ENCODE results near the gene MACROH2A1. TPM values are rescaled to one million over a fixed set of nuclear protein-coding genes. Genes with fewer than 3 reads are reported as not detected.

MACROH2A1 gene
- polyA plus RNA-seq, 2 of the 4 experiments (the other 2 are of a cell fraction) = 158 to 172 TPM

DNA sequence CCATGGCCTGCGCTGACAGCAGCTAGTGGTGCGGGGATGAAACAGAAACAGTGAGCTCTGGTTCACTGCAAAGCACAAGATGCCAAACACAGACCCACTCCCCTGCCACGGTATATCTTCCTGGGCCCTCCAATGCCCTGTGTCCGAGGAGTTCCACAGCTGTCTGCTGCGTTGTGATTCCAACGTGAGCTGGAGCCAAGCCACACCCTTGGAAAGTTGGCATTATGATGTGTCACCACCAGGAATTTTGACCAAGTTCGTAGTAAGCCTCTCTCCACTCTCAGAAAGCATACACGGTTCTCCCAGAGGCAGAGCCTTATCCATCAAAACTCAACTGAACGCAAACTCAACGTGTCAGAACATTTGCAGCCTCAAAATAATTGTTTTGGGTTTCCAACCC lies 55.6 kb downstream of the MACROH2A1 start (continued):
- no peak for TF ChIP-seq HDAC2 (IDR thresholded peaks at IDR 0.05)

DNA sequence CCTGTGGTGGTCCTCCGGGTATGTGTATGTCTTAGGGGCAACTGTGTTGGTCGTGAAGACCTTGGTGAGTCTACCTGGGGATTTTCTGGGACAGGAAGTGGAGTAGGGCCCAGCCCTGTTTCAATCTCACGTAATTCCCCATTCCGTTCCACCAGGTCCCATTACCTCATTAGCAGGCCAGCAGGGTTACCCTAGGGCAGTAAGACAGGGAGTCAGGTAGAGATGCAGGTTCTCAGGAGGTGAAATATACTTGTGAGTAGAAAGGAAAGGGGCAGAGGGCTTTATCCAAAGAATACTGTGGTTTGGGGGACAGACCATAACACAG lies 56.5 kb downstream of the MACROH2A1 start:
- Histone ChIP-seq H3K4me3 (no peak overlapping the region), H3K4me1 (no peaks in the 10 kb centered on the region), H3K4me2 (no peak overlapping the region), H3K9me3 (no peaks in the 10 kb centered on the region), H3K27ac (no peak overlapping the region)
- TF ChIP-seq HOXB5 (CRISPR knock-in tag; IDR thresholded peaks at IDR 0.05) (no peak), ZC3H11A (IDR thresholded peaks at IDR 0.05) (no peak), BCL3 (IDR thresholded peaks at IDR 0.05) (no peak), CHD4 (IDR thresholded peaks at IDR 0.05; ENCODE audit: borderline replicate concordance) (no peak), RAD21 (conservative IDR thresholded peaks at IDR 0.05 in 1 of 2, IDR thresholded peaks at IDR 0.05 in 1 of 2) (no peak), HDAC2 (IDR thresholded peaks at IDR 0.05) (no peak), CBX8 (IDR thresholded peaks at IDR 0.05) (no peak), JUNB (IDR thresholded peaks at IDR 0.05) (no peak), HEYL (CRISPR knock-in tag; IDR thresholded peaks at IDR 0.05) (no peak), RCOR1 (IDR thresholded peaks at IDR 0.05; ENCODE audit: low read depth, low read length) (no peak), HOXB13 (CRISPR knock-in tag; IDR thresholded peaks at IDR 0.05; ENCODE audit: low read depth) (no peak), JUN (IDR thresholded peaks at IDR 0.05) (no peak), GATA3 (IDR thresholded peaks at IDR 0.05; ENCODE audit: borderline replicate concordance) (no peak)
- no peak for DNase-seq (ENCODE audit: low read depth in 1 of 2, low spot score in 1 of 2)
- POLR2A ChIA-PET = no interaction called here
- 88% methylated on average over 4 of the region's 4 CpGs for WGBS (ENCODE audit: missing lambda C conversion rate)
- ATAC-seq = no peak
- CTCF ChIA-PET = interaction anchor here (0.6 to 16.1 kb wide), 3 partner anchors 10 to 150 kb away, joined by 4 to 99 read pairs (median 34); no protein-coding TSS in a partner anchor
- FAIRE-seq = no peak

- ATAC-seq (no peak), DNase-seq (ENCODE audit: low read depth in 1 of 2, low spot score in 1 of 2) (no peak), FAIRE-seq (no peak)
- ChIA-PET POLR2A (no interaction called here), CTCF (interaction anchor here (0.6 to 16.1 kb wide), 3 partner anchors 9 to 150 kb away, joined by 4 to 99 read pairs (median 34); no protein-coding TSS in a partner anchor)
- H3K4me2 ChIP-seq = no peak overlapping the region
- H3K4me3 ChIP-seq = no peak overlapping the region
- 89% methylated on average over 7 of the region's 7 CpGs for WGBS (ENCODE audit: missing lambda C conversion rate)
- no peak overlapping the region for H3K27ac ChIP-seq
- no peaks in the 10 kb centered on the region for H3K9me3 ChIP-seq
- H3K4me1 ChIP-seq = no peaks in the 10 kb centered on the region
- TF ChIP-seq, protein P1, sequence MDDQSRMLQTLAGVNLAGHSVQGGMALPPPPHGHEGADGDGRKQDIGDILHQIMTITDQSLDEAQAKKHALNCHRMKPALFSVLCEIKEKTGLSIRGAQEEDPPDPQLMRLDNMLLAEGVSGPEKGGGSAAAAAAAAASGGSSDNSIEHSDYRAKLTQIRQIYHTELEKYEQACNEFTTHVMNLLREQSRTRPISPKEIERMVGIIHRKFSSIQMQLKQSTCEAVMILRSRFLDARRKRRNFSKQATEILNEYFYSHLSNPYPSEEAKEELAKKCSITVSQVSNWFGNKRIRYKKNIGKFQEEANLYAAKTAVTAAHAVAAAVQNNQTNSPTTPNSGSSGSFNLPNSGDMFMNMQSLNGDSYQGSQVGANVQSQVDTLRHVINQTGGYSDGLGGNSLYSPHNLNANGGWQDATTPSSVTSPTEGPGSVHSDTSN (IDR thresholded peaks at IDR 0.05) = no peak
- TF ChIP-seq RNF2 (IDR thresholded peaks at IDR 0.05; ENCODE audit: borderline replicate concordance, low read depth) (no peak), ELK1 (IDR thresholded peaks at IDR 0.05; ENCODE audit: low read depth, low read length) (no peak), FOSB (CRISPR knock-in tag; IDR thresholded peaks at IDR 0.05) (no peak), ZFP36 (IDR thresholded peaks at IDR 0.05; ENCODE audit: borderline replicate concordance, partially characterized antibody) (no peak), GATA3 (IDR thresholded peaks at IDR 0.05; ENCODE audit: borderline replicate concordance) (no peak), NR3C1 (IDR thresholded peaks at IDR 0.05) (no peak), MAZ (IDR thresholded peaks at IDR 0.05; ENCODE audit: borderline replicate concordance, low read depth, low read length) (no peak), POLR2AphosphoS2 (conservative IDR thresholded peaks at IDR 0.05; ENCODE audit: low read length) (no peak), MAFK (IDR thresholded peaks at IDR 0.05; ENCODE audit: partially characterized antibody) (no peak)
- TF ChIP-seq, protein P2, sequence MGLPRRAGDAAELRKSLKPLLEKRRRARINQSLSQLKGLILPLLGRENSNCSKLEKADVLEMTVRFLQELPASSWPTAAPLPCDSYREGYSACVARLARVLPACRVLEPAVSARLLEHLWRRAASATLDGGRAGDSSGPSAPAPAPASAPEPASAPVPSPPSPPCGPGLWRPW (IDR thresholded peaks at IDR 0.05) = no peak
- TF ChIP-seq, protein P3, sequence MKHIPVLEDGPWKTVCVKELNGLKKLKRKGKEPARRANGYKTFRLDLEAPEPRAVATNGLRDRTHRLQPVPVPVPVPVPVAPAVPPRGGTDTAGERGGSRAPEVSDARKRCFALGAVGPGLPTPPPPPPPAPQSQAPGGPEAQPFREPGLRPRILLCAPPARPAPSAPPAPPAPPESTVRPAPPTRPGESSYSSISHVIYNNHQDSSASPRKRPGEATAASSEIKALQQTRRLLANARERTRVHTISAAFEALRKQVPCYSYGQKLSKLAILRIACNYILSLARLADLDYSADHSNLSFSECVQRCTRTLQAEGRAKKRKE (CRISPR knock-in tag; IDR thresholded peaks at IDR 0.05; ENCODE audit: low read depth) = no peak
- TF ChIP-seq, protein P4, sequence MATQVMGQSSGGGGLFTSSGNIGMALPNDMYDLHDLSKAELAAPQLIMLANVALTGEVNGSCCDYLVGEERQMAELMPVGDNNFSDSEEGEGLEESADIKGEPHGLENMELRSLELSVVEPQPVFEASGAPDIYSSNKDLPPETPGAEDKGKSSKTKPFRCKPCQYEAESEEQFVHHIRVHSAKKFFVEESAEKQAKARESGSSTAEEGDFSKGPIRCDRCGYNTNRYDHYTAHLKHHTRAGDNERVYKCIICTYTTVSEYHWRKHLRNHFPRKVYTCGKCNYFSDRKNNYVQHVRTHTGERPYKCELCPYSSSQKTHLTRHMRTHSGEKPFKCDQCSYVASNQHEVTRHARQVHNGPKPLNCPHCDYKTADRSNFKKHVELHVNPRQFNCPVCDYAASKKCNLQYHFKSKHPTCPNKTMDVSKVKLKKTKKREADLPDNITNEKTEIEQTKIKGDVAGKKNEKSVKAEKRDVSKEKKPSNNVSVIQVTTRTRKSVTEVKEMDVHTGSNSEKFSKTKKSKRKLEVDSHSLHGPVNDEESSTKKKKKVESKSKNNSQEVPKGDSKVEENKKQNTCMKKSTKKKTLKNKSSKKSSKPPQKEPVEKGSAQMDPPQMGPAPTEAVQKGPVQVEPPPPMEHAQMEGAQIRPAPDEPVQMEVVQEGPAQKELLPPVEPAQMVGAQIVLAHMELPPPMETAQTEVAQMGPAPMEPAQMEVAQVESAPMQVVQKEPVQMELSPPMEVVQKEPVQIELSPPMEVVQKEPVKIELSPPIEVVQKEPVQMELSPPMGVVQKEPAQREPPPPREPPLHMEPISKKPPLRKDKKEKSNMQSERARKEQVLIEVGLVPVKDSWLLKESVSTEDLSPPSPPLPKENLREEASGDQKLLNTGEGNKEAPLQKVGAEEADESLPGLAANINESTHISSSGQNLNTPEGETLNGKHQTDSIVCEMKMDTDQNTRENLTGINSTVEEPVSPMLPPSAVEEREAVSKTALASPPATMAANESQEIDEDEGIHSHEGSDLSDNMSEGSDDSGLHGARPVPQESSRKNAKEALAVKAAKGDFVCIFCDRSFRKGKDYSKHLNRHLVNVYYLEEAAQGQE (IDR thresholded peaks at IDR 0.05) = no peak
- TF ChIP-seq, protein P5, sequence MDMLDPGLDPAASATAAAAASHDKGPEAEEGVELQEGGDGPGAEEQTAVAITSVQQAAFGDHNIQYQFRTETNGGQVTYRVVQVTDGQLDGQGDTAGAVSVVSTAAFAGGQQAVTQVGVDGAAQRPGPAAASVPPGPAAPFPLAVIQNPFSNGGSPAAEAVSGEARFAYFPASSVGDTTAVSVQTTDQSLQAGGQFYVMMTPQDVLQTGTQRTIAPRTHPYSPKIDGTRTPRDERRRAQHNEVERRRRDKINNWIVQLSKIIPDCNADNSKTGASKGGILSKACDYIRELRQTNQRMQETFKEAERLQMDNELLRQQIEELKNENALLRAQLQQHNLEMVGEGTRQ (IDR thresholded peaks at IDR 0.05) = no peak
Observed at GRCh38 chr5:135341696-135342550, 57.1 kb downstream of the MACROH2A1 start.
